Adrenal gland (tissue), 12 donors: Measurements from ENCODE around the gene SNX11. TPM values are rescaled to one million over a fixed set of nuclear protein-coding genes. Genes with fewer than 3 reads are reported as not detected.

ENCODE experiments used
- DNase-seq, 7 donors: peaks; one replicate each; pipeline ENCODE4 v3.0.0-alpha.2; 2019 to 2020
- H3K27ac ChIP-seq, 5 donors: fragments of 200-600 bp; sonication (generic) in 4 of 5; 1 replicate in 3 of 5; 2 replicates in 2 of 5; pipeline versions ENCODE4 v1.5.1 to v1.8.0; 2016 to 2020; ENCODE audit warnings: mild to moderate bottlenecking in 1 of 5
- H3K27me3 ChIP-seq: fragments of 200-600 bp; 2 replicates; pipeline ENCODE4 v1.8.0; 2021
- H3K36me3 ChIP-seq, 2 donors: fragments of 200-600 bp; replicated peaks in 1 of 2; 1 replicate in 1 of 2; 2 replicates in 1 of 2; pipeline versions ENCODE4 v1.5.1 to v1.8.0; 2018 to 2022
- H3K4me1 ChIP-seq, 2 donors: fragments of 200-600 bp; replicated peaks in 1 of 2; 1 replicate in 1 of 2; 2 replicates in 1 of 2; pipeline versions ENCODE4 v1.5.1 to v1.8.0; 2018 to 2021
- H3K4me3 ChIP-seq, 4 donors: fragments of 200-600 bp; sonication (generic) in 3 of 4; one replicate each; pipeline ENCODE4 v1.5.1; 2016 to 2018
- H3K9me3 ChIP-seq, 3 donors: fragments of 200-600 bp; sonication (generic) in 1 of 3; replicated peaks in 1 of 3; 1 replicate in 2 of 3; 2 replicates in 1 of 3; pipeline versions ENCODE4 v1.5.1 to v1.8.0; 2016 to 2021
- POLR2A ChIP-seq, 2 donors: fragments of 450-650 bp; IDR thresholded peaks; one replicate each; pipeline ENCODE4 v1.6.1; 2017; ENCODE audit warnings: antibody characterized with exemption in 2 of 2, mild to moderate bottlenecking in 2 of 2, moderate library complexity in 1 of 2
- WGBS, 4 donors: extraction: QIAGEN DNeasy Blood & Tissue Kit in 2 of 4; methylation state at CpG; one replicate each; pipeline versions ENCODE4 v1.1.5 to v1.1.7; 2013 to 2017; 5-methylcytosine and 5-hydroxymethylcytosine counted together
- intact Hi-C, 2 donors: fragments of 100-400 bp; cut with DNase I; formaldehyde crosslinking; loops; one replicate each; pipeline versions ENCODE4 v1.14.1 to v1.15.0; 2022 to 2023
- polyA plus RNA-seq, 3 donors: library from polyadenylated mRNA; stranded (reverse); fragments of 200-250 nt in 2 of 3; fragments of 350-450 nt in 1 of 3; fragmentation: Illumina TruSeq in 1 of 3; extraction: RNeasy Lipid Tissue Mini Kit (QIAGEN cat#74804) in 1 of 3; gene quantifications; one replicate each; pipeline ENCODE4 v1.2.3, GENCODE V29; 2013 to 2014
- total RNA-seq, 9 donors: library from RNA; depleted of rRNA in 4 of 9; stranded (reverse); fragments of >200 nt in 4 of 9; fragments of 120-200 nt in 1 of 9; fragmentation: NEBNext Ultra II Directional in 1 of 9; extraction: Animal tissue kit (Norgen Biotek cat#: 25700) in 1 of 9; gene quantifications; one replicate each; pipeline versions ENCODE4 v1.1.0 to v1.2.4, GENCODE V29; 2013 to 2023
- TF ChIP-seq, protein P1 (sequence below), 6 experiments: fragments of 450-650 bp in 4 of 6; fragments of 200-600 bp in 2 of 6; sonication (generic) in 1 of 6; IDR thresholded peaks; 1 replicate in 5 of 6; 2 replicates in 1 of 6; pipeline versions ENCODE4 v1.5.1 to v1.8.0; 2016 to 2021; ENCODE audit warnings: antibody characterized with exemption in 6 of 6, mild to moderate bottlenecking in 2 of 6, moderate library complexity in 1 of 6
- donor health status: healthy with polysubstance abuse.
- donor health status: Bipolar disorder and iron deficiency.
- donor health status: DM: yes; HTN: yes; CAD: no.
- donor health status: DM: no; HTN: no; CAD: no.
- donor health status: DM: no; HTN: no; CAD: no.
- donor health status: DM: yes; HTN: yes; CAD: no.

The SNX11 gene
- total and polyA plus RNA-seq, 12 donors = 6.7 to 29.9 (median 15.2) TPM

GRCh38 chr17:48144231-48144630 lies 36.7 kb downstream of the SNX11 start:
- Histone ChIP-seq H3K9me3 (no peaks in the 10 kb centered on the region), H3K4me1 (no peaks in the 10 kb centered on the region), H3K36me3 (no peaks in the 10 kb centered on the region), H3K4me3 (no peak overlapping the region), H3K27ac (no peak overlapping the region), H3K27me3 (no peaks in the 10 kb centered on the region)
- DNase-seq = no peak
- TF ChIP-seq, protein P1, sequence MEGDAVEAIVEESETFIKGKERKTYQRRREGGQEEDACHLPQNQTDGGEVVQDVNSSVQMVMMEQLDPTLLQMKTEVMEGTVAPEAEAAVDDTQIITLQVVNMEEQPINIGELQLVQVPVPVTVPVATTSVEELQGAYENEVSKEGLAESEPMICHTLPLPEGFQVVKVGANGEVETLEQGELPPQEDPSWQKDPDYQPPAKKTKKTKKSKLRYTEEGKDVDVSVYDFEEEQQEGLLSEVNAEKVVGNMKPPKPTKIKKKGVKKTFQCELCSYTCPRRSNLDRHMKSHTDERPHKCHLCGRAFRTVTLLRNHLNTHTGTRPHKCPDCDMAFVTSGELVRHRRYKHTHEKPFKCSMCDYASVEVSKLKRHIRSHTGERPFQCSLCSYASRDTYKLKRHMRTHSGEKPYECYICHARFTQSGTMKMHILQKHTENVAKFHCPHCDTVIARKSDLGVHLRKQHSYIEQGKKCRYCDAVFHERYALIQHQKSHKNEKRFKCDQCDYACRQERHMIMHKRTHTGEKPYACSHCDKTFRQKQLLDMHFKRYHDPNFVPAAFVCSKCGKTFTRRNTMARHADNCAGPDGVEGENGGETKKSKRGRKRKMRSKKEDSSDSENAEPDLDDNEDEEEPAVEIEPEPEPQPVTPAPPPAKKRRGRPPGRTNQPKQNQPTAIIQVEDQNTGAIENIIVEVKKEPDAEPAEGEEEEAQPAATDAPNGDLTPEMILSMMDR (IDR thresholded peaks at IDR 0.05) = no peak
- TF ChIP-seq POLR2A (IDR thresholded peaks at IDR 0.05) = no peak
- intact Hi-C loops = no loop called here
- 64 to 74% (median 65%) methylated on average over 8 of the region's 8 CpGs for WGBS, 4 donors

DNA sequence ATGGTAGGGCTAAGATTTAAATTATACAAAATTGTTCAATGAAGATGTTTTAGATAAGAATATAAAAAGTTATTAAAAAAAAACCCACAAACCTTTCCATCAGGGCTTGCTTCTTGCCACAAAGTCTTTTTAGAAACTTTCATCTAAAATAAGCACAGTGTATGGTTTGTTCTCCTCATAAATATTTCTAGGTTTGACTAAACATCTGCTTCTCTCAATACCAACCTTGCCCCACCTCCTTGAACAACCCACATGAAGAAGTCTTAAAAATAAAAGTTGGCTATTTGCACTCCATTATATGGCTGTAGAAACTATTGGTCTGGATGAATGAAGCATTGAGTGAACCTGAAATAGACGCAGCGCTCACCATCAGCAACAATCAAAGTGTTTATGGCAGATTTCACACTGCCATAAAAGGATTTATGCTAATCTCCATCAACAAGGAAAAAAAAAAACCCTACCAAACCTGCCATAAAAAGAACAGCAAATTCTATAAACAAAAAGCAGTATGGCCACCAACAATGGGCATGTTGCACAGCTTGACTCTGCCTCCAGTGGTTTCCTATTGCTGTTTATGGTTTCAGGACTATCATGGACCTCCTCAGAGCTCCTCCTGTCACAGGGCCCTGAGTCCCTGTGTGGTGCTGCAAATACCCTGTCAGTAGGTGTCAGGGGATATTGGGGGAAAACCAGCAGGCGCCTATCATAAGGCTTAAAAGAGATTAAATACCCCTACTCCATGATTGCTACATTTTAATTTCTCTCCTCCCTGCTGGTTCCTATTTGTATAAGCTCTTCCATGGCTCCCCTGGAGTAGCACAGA lies 37.6 kb downstream of the SNX11 start:
- Histone ChIP-seq H3K36me3 (no peaks in the 10 kb centered on the region), H3K27me3 (no peaks in the 10 kb centered on the region), H3K4me3 (no peak overlapping the region), H3K4me1 (no peaks in the 10 kb centered on the region), H3K27ac (no peak overlapping the region), H3K9me3 (no peaks in the 10 kb centered on the region)
- 94 to 97% (median 96%) methylated on average over 3 of the region's 3 CpGs for WGBS, 4 donors
- TF ChIP-seq, protein P1 (IDR thresholded peaks at IDR 0.05) = no peak
- intact Hi-C loops = no loop called here
- DNase-seq = no peak

DNA sequence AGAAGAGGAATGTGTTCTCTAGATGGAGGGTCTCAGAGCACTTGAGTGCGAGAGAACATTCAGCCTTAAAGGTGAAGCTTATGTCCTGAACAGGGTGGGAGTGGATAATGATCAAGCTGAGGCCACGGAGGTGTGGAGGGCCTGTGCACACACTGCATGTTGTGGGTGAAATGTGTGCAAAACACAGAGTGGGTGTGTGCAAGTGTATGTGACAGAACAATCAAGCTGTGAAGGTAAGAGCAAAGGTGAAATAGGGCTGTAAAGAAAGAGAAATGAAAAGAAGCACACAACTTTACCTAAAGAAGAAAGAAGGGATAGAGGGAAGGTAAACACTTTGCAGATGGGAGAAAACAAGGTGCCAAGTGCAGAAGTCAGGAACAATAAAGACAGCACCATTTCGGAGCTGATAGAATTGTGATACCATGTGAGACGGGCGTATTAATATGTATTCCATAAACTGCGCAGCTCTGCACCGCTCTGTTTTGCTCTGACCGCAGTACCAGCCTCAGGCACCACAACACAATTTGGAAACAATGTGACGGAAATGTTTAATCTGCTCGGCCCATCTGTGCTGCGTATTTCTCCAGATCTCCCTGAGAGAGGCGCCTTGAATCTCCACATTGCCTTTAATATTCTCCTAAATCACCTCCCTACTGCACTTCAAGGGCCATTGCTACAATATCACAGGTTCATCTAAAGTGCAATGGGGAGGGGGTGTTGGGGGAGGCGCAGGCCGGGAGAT lies 40.6 kb downstream of the SNX11 start:
- no peak overlapping the region for H3K27ac ChIP-seq
- H3K4me3 ChIP-seq = no peak overlapping the region
- intact Hi-C loops = no loop called here
- 74 to 84% (median 80%) methylated on average over 14 of the region's 14 CpGs for WGBS, 4 donors
- H3K36me3 ChIP-seq = no peaks in the 10 kb centered on the region
- no peak for DNase-seq
- H3K4me1 ChIP-seq = no peaks in the 10 kb centered on the region
- no peaks in the 10 kb centered on the region for H3K9me3 ChIP-seq
- TF ChIP-seq POLR2A (IDR thresholded peaks at IDR 0.05) = no peak
- TF ChIP-seq, protein P1 (IDR thresholded peaks at IDR 0.05) = no peak
- no peaks in the 10 kb centered on the region for H3K27me3 ChIP-seq

DNA sequence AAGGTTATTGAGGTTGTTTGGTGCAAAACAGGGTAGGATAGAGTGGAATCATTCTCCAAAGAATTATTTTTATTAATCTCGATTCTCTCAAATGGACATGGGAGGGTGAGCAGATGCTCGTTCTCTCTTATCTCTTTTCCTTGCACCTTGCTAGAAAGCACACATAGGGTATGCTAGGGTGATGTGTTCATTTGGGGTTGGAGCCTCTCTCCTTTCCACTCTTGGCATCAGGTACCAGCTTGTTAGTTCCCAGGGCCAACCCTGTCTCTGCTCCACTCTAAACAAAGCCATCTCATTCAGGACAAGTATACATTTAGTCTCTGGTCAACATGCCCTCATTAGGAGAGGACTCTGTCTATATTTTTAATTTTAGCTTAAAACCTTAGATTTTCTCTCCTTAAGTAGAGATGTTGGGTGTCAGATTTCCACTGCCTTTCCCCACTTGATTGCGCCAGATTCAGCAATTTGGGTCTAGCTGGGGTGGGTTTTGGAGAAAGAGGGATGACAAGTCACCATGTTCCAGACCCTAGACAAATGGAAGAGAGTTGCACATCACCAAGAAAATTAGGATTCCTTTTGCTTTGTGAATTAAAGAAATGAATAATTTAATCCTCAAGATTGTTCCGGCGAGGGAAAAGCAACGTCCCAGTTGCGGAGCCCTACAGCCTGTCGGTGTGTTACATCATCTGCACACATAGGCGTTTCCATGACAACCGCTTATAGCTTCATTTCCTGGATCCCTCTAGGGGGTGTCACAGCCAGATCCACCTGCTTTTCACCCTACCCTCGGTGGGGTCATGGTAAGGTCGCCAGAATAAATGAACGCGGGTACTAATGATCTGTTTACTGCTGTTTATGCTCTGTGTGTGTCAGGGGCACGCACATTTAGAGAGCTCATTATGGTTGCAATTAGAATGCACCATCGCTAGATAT lies 41.6 kb downstream of the SNX11 start:
- TF ChIP-seq POLR2A (IDR thresholded peaks at IDR 0.05) = no peak
- TF ChIP-seq, protein P1 (IDR thresholded peaks at IDR 0.05) = no peak
- Histone ChIP-seq H3K27me3 (no peaks in the 10 kb centered on the region), H3K36me3 (no peaks in the 10 kb centered on the region), H3K4me1 (no peaks in the 10 kb centered on the region), H3K9me3 (no peaks in the 10 kb centered on the region), H3K27ac (no peak overlapping the region), H3K4me3 (no peak overlapping the region)
- DNase-seq = no peak
- 70 to 73% (median 72%) methylated on average over 16 of the region's 16 CpGs for WGBS, 4 donors
- intact Hi-C loops = no loop called here
